ENCODE data around the gene FAXDC2. TPM values are rescaled to one million over a fixed set of nuclear protein-coding genes. Genes with fewer than 3 reads are reported as not detected.

FAXDC2 gene, protein sequence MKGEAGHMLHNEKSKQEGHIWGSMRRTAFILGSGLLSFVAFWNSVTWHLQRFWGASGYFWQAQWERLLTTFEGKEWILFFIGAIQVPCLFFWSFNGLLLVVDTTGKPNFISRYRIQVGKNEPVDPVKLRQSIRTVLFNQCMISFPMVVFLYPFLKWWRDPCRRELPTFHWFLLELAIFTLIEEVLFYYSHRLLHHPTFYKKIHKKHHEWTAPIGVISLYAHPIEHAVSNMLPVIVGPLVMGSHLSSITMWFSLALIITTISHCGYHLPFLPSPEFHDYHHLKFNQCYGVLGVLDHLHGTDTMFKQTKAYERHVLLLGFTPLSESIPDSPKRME
- total RNA-seq, result 0.52 and 0.72 TPM in 2 replicates

DNA sequence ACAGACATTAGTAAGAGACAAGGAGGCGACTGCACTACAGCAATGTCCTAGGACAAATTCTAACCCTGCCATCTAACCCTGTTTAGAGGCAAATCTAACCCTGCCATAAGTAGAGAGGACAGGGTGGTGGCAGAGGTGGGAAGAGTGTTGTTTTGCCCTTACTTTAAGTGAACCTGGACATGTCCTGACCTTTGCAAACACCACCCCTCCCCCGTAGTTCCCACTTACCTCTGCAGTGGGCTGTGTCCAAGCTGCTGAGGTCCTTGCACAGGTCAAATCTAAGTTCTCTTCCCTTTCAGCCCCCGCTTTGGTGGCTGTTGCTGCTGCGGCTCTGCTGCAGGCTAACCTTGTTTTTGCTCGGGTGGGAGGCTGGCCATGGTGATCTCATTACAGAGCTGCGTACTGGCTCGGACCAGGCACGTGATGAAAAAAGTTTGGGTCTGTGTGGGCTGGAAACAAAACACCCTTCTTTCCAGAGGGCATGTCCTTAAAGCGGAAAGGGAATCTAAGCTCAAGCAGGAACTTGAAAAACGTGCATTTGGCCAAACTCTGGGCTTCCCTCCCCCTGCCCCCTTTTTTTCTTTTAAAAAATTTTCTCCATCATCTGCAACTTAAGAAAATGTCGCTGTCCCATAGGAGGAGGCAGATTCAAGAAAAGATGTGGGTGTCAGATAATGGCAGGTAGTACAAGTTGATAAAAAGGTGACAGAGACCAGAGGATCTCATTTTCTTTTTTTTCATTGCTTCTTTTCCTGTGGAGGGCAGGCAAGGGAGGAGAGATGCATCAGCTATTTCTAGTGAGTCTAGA is at the start of gene FAXDC2:
TSS of gene FAXDC2 (minus strand) at position 349 of the 808 bp plus-strand sequence. CDS start 12,425 bp downstream, outside the sequence.
- peak within 1 kb of the TSS; percentile 53 for H3K4me3 ChIP-seq (ENCODE audit: low read depth, low read length)

DNA sequence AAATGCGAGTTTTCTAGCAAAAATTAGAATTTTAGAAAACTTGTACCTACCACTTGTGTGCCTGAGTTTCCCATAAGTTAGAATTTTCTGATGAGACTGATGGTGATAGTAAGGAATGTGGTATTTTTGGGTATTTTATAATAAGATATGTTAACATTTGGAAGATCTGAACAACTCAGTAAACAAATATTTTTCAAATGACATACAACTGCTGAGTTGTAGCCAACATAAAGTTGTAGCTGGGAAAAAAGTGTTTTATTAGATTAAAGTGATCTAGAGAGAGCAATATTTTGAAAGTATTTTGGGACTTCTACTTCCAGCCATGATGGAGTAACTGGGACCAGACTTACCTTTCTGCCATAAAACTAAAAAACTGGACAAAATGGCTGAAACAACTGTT is 49.7 kb upstream of the FAXDC2 start:
- DNase-seq (ENCODE audit: low read depth), result no peak
- H3K4me3 ChIP-seq (ENCODE audit: low read depth, low read length), result no peak overlapping the region
- TF ChIP-seq, protein P1, sequence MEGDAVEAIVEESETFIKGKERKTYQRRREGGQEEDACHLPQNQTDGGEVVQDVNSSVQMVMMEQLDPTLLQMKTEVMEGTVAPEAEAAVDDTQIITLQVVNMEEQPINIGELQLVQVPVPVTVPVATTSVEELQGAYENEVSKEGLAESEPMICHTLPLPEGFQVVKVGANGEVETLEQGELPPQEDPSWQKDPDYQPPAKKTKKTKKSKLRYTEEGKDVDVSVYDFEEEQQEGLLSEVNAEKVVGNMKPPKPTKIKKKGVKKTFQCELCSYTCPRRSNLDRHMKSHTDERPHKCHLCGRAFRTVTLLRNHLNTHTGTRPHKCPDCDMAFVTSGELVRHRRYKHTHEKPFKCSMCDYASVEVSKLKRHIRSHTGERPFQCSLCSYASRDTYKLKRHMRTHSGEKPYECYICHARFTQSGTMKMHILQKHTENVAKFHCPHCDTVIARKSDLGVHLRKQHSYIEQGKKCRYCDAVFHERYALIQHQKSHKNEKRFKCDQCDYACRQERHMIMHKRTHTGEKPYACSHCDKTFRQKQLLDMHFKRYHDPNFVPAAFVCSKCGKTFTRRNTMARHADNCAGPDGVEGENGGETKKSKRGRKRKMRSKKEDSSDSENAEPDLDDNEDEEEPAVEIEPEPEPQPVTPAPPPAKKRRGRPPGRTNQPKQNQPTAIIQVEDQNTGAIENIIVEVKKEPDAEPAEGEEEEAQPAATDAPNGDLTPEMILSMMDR (conservative IDR thresholded peaks at IDR 0.05; ENCODE audit: low read depth, low read length), result no peak

More for the DNA sequence above, at the start of gene FAXDC2:
- no peak for DNase-seq (ENCODE audit: low read depth)
- TF ChIP-seq, protein P1 (conservative IDR thresholded peaks at IDR 0.05; ENCODE audit: low read depth, low read length), result no peak

DNA sequence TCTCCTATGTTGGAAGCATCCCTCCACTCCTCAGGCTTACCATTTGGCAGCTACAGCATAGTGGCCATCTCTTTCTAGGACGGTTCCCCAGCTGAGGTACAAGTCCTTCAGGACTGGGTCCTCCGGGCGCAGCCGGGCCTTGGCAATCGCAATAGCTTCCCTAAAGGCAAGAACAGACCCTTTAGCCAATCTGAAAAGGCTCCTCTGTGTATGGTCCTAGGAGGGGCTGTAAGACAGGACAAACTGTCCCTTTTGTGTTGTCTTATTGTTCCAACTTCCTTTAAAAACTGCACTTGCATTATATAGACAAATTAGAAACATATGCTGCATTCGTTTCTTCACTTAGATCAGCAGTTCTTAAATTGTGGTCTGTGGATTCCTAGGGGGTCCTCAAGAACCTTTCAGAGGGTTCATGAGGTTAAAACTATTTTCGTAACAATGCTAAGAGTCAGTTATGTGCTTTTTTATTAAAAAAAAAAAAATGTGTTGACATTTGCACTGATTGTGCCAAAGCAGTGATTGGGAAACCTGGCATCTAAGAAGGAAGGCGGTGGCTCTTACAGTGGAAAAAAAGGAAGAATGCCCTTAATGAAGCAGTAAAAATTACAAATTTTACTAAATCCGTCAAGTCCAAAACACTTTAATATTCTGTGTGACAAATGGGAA is 48.9 kb upstream of the FAXDC2 start:
- TF ChIP-seq, protein P1 (conservative IDR thresholded peaks at IDR 0.05; ENCODE audit: low read depth, low read length), result no peak
- no peak overlapping the region for H3K4me3 ChIP-seq (ENCODE audit: low read depth, low read length)
- no peak for DNase-seq (ENCODE audit: low read depth)

DNA sequence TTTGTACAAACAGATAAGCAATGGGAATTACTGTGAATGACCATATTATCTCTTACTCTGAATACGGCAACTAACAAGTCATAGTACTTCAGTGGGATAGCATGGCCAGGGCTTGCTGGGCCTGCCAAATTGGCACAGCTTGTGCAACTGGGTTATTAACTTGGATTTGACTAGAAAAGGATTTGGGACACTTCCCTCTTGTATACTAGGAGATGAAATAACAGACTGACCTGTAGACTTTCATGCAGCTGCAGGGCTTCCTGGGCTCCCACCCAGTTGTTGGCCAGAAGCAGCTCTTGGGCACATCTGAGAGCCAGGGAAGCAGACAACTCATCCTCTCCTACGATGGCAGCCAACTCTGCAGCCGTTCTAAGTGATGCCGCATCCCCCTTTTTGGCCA is 47.8 kb upstream of the FAXDC2 start:
- no peak for DNase-seq (ENCODE audit: low read depth)
- TF ChIP-seq, protein P1 (conservative IDR thresholded peaks at IDR 0.05; ENCODE audit: low read depth, low read length), result no peak
- H3K4me3 ChIP-seq (ENCODE audit: low read depth, low read length), result no peak overlapping the region

DNA sequence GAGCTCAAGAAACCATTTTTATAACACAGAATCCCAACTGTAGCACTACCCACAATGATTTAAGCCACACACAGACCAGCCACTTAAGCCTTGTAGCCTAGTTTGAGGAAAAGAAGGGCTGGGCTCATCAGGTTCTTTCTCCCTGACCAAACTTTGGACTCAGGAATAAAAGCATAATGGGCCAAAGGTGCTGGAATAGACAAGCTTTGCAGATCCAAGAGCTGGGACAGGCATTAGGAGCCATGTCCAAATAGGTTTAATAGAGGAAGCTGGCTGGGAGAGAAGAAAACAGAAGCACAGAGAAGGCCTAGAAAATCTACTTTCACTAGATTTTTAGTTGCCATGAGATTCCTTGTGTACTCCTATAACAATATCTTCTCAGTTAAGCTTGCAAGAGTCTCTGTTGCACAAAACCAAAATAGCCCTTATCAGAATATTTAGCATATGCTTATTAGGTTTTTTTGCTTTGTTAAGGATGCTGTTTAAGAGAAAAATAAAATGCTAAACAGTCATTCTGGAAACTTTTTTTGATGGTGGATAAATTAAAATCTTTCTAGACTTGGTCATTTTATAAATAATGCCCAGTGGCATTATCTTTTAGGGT is 46.3 kb upstream of the FAXDC2 start:
- H3K4me3 ChIP-seq (ENCODE audit: low read depth, low read length), result no peak overlapping the region
- TF ChIP-seq, protein P1 (conservative IDR thresholded peaks at IDR 0.05; ENCODE audit: low read depth, low read length), result no peak
- DNase-seq (ENCODE audit: low read depth), result no peak
